GM18873 (cell line): ENCODE results near the gene NEK10.
A peak's percentile ranks its signal among the peaks of the same experiment; 100 is the strongest.

Experiments used
- ATAC-seq: cut with Tn5 transposase; IDR thresholded peaks from one replicate; pipeline ENCODE4 v1.9.1; 2021; ENCODE audit warnings: mild to moderate bottlenecking, moderate library complexity, moderate number of reproducible peaks; ENCODE audit not compliant: unreplicated experiment, low FRiP score

Gene NEK10

GRCh38 chr3:27194861-27195483 is 174.2 kb downstream of the NEK10 start:
- no peak for ATAC-seq

- ATAC-seq, result no peak
Measured at GRCh38 chr3:27193056-27193455, 176.1 kb downstream of the NEK10 start.

DNA sequence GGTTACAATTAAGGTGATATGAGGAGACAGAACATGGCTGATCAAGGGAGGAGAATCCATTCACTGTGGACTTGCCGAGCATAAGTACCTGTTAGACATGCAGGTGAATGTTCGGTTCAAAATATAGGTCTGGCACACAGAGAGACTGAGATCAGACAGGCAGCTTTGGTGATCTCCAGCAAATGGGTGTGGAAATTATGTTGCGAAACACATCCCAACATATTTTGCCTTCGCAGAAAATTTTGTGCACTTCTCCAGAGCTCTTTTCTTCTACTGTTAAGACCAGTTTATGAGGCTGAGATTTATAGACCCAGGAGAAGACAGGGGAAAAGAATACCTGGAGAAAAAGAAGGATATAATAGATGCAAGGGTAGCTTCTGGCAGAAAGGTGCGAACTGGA is 183.2 kb downstream of the NEK10 start:
- no peak for ATAC-seq

GRCh38 chr3:27185231-27185989 is 183.8 kb downstream of the NEK10 start:
- ATAC-seq, result no peak

GRCh38 chr3:27184261-27184660 is 184.9 kb downstream of the NEK10 start:
- ATAC-seq, result no peak

DNA sequence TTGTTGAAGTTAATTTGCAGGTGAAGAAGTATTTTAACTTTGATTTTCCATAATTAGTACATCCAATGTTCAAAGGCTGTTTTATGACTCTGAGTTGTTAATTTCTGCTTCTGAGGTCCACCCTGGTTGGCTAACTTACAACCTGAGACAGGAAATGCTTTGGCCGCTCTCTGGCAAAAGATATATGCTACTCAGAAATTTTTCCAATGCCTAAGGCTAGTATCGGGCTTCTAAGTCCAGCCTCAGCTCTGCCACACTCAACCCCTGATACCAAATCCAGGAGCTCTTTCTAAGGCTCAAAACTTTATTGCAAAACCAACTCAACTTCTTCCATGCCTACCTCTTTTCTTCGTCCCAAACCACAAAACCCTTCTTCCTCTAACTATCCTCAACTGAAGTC is 192.9 kb downstream of the NEK10 start:
- no peak for ATAC-seq

GRCh38 chr3:27174530-27174929 is 194.7 kb downstream of the NEK10 start:
- no peak for ATAC-seq

DNA sequence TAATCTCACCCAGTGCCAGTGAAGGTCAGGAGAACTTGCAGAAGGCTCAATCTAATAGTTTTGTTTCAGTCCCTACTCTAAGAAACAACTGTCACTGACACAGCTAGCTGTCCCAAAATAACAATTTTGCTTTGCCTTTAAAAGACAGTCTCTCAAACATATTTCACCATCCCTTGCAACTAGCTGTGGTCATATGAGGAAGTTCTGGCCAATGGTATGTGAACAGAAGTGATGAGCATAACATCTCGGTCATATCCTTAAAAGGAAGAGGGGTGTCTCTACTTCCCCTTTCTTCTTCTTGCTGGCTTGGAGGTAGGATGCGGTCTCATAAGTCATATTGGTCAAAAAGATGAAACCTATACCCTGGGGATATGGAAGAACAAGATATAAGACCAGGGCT is 198.1 kb downstream of the NEK10 start:
- ATAC-seq, result peak; percentile 47

DNA sequence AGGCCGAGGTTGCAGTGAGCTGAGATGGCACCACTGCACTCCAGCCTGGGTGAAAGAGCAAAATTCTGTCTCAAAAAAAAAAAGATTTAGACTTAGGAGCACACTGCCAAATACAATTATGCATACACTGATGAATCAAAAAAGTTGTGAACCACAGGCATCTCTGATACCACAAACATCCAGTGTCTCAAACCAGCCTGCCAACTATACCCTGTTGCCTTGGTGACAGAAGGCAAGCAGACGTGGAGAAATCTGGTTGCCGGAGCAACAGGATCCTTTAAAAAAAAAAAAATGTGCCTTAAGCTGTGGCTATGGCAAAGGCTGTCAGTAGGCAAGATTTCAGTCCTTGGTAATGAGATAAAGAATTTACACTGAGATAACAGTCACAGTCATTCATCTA is 202.3 kb downstream of the NEK10 start:
- ATAC-seq, result no peak

- no peak for ATAC-seq
Measured at GRCh38 chr3:27165321-27165721, 203.9 kb downstream of the NEK10 start.

DNA sequence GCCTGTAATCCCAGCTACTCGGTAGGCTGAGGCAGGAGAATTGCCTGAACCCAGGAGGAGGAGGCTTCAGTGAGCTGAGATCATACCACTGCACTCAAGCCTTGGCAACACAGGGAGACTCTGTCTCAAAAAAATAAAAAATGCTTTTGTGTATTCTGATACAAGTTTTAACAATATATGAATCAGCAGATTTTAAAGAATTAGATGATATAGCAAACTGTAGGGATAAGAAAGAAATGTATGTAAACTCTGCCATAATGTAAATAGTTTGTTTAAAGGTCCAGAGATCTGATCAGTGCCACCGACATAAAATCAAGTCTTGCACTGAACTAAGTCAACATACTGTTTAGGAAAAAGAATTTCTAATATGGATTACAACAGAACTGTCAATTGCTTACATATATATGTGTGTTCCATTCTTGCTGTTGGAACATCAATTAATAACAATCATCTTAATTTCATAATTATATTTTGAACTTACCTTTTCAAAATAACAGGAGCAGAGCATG is 208.3 kb downstream of the NEK10 start:
- no peak for ATAC-seq

DNA sequence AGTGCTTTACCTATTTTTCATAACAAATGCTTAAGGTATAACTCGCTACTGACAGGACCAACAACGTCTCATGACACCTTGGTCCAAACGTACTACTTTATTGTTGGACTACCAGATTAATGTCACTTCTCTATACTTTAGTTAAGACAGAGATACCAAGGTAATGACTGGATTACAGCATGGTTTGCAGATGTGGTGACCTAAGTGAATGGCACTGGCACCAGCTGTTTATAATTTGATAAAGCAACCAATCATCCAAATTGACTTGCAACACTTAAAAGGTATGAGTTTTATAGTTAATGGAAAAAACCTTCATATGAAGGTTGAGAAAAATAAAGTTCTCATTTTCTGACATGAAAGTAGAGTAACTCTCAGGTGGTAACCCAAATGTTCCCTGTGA is 209.0 kb downstream of the NEK10 start:
- ATAC-seq, result no peak

GRCh38 chr3:27147215-27147614 is 222.0 kb downstream of the NEK10 start:
- no peak for ATAC-seq

DNA sequence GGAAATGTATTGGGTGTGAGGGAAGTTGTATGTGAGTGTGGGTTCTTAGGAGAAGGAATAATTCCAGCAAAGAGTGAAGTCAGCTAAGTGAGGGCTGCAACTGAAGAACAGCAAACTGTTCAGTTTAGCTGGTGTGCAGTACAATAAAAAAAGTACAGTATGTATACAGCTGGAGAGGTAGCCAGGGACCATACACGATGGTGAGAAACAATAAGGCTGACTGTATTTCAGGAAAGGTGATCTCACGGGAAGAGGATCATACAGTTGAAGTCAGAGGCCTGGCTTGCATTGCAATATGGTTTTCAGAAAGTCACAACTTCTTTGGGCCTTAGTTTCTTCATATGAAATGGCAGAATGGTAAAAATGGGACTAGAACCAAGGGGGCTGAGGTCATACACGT is 222.4 kb downstream of the NEK10 start:
- ATAC-seq, result no peak

- ATAC-seq, result no peak
Measured at GRCh38 chr3:27145719-27146118, 223.5 kb downstream of the NEK10 start.

DNA sequence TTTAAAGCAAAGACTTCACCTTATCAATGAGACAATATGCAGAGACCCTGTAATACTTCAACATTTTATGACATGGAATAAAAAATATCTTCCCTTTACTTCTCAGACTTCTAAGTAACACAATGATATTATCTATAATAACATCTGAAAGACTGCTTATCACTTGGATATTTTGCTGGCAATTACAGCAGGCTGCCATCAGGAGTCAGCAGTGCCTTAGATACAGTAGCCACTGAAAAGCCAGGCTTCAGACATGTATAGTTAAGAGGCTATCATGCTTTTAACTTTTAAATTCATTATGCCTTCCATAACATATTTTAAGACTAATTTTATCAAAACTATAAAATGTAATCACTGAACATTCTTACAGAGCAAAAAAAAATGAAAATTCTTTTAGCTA is 227.5 kb downstream of the NEK10 start:
- ATAC-seq, result no peak

GRCh38 chr3:27138562-27138961 is 230.6 kb downstream of the NEK10 start:
- no peak for ATAC-seq

GRCh38 chr3:27138005-27138404 is 231.2 kb downstream of the NEK10 start:
- ATAC-seq, result no peak

DNA sequence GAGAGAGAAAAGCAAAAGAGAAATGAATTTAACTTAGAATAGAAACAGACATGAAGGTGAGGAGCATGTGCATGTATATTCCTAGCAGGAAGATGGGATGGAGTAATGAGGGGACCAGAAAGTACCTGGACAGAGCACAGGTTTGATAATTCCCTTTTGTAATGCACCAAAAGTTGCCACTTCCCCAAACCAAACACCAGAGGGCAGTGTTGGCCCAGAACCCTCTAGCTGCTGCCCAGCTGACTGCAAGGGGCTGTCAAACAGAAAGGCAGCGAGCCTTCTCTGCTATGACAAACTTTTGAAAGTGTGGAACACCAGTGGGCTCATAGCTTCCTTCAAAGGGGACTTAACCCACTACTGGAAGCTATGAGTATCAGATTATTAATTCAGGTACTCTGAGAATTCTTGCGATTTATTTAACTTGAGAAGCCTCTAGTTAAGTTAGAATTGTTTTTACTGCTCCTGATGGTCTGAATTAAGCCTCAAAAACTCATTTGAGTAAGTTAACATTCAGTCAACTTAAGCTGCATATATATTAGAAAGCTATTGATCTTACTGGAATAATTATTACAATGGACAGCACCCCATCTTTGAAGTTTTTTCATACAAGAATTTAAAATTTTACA is 234.9 kb downstream of the NEK10 start:
- ATAC-seq, result peak; percentile 90

GRCh38 chr3:27133060-27133459 is 236.1 kb downstream of the NEK10 start:
- no peak for ATAC-seq

DNA sequence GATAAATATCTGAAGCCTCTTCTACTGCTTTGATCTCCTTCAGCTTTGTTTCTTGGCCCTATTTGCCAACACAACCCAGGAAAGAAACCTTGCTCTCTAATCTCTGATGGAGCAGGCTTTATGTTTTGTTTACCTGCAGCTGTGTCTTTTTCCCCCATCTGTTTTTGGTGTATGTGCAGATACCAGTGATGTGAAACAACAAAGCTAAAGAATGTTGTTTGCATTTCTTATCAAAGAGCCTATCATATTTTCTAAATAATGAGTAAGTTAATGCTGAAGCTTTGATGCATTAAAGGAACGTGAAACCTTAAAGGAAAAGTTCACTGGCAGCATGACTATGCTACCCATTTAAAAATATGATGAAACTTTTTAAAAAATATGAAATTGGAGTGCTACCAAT is 238.4 kb downstream of the NEK10 start:
- ATAC-seq, result no peak

- no peak for ATAC-seq
Measured at GRCh38 chr3:27127879-27128278, 241.3 kb downstream of the NEK10 start.
